ENCODE results near the gene MTMR11. TPM values are rescaled to one million over a fixed set of nuclear protein-coding genes. Genes with fewer than 3 reads are reported as not detected.

Gene MTMR11
- total and polyA plus RNA-seq, 9 of the 15 experiments (the other 6 are each of a cell fraction or from before 2014, with no cell fraction given): 0.09 to 1.6 (median 0.51) TPM

DNA sequence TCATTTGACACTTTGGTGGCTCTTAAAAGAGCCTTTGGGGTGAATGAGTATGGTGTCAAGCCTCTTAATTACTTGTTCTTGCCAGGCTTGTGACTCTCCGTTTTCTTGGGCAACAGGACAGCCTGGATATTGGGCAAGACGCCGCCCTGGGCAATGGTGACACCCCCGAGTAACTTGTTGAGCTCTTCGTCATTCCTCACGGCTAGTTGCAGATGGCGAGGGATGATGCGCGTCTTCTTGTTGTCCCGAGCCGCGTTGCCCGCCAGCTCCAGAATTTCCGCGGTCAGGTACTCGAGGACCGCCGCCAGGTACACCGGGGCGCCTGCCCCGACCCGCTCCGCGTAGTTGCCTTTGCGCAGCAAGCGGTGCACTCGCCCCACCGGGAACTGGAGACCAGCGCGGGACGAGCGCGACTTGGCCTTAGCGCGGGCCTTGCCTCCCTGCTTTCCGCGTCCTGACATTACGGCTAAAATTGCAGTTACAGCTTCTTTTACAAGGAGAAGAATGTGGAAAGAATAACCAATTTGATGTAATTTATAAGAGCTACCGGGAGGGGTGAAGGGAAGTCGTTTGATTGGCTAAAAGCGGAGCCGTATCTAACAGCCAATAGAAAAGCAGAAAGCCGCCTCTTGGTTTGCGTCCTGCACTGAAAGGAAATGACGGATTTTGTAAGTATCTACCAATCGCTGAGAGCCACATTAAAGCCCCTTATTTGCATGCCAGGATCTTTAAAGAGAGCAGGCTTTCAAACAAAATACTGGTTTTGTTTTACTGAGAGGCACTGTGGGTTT is 49.0 kb downstream of the MTMR11 start (continued):
- peak; percentile 27 to 69 for TF ChIP-seq AFF1 (IDR thresholded peaks at IDR 0.05; ENCODE audit: low read depth in 1 of 2, partially characterized antibody in 2 of 2)
- TF ChIP-seq ZNF24 (IDR thresholded peaks at IDR 0.05): peak; percentile 17; the same call in 1 of the 2 replicates
- TF ChIP-seq LCOR (CRISPR knock-in tag; IDR thresholded peaks at IDR 0.05): peak; percentile 80; the same call in 1 of the 2 replicates
- no peak for TF ChIP-seq CHD4 (IDR thresholded peaks at IDR 0.05; ENCODE audit: insufficient read depth, insufficient replicate concordance, low read depth, low read length, poor library complexity, severe bottlenecking)
- TF ChIP-seq MEF2D (tag; conservative IDR thresholded peaks at IDR 0.05; ENCODE audit: low read depth): no peak
- TF ChIP-seq ZBTB40 (IDR thresholded peaks at IDR 0.05): peak; percentile 51; the same call in 1 of the 2 replicates
- peak; percentile 51; the same call in 1 of the 2 replicates for TF ChIP-seq ZBTB40 (CRISPR knock-in tag; IDR thresholded peaks at IDR 0.05)
- TF ChIP-seq SNRNP70 (optimal IDR thresholded peaks at IDR 0.05; ENCODE audit: low read depth, low read length): peak; percentile 87
- no peak for TF ChIP-seq FOXO4 (CRISPR knock-in tag; IDR thresholded peaks at IDR 0.05)
- TF ChIP-seq SRSF7 (optimal IDR thresholded peaks at IDR 0.05; ENCODE audit: low read depth, low read length): no peak
- TF ChIP-seq CBFB (CRISPR knock-in tag; IDR thresholded peaks at IDR 0.05): no peak
- TF ChIP-seq MTA3 (IDR thresholded peaks at IDR 0.05; ENCODE audit: borderline replicate concordance): peak; percentile 96

All from K562 (cell line).